ENCODE data around the gene ACER3. TPM values are rescaled to one million over a fixed set of nuclear protein-coding genes. Genes with fewer than 3 reads are reported as not detected.

ACER3 gene
- polyA plus RNA-seq, 4 donors = 3.8 to 9.5 (median 6.0) TPM

DNA sequence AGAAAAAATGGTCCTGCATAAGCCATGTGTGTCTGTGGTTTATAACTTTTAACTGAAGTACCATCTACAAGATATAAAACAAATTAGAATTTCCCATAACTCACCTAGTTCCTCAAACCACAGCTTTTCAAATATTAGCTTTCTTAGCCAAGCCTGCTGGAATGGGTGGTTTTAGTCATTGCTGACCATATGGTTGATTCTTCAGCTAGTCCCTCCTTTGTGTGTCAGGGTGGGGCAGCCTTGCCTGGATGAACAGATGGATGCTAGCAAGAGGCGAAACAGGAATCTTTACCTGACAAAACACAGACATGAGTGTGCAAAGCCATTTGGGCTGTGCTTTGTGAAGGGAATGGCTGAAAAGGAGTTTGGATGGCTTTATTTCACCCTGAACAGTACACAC, 166.6 kb downstream of the ACER3 start:
- Histone ChIP-seq H3K9me3 (ENCODE audit: control insufficient read depth in 2 of 2, insufficient read depth in 1 of 2, low read depth in 1 of 2, low read length in 1 of 2) (no peaks in the 10 kb centered on the region), H3K4me1 (ENCODE audit: control insufficient read depth in 3 of 3, insufficient read depth in 2 of 3, low read depth in 1 of 3, low read length in 2 of 3) (peaks cover 0 to 35% (median 1%) of the 10 kb centered on the region in 3 donors), H3K36me3 (ENCODE audit: control insufficient read depth in 3 of 3, insufficient read depth in 2 of 3, low read depth in 1 of 3, low read length in 3 of 3) (no peaks in the 10 kb centered on the region), H3K27ac (ENCODE audit: low read depth in 1 of 3, low read length in 2 of 3) (peak overlapping the region in 1 of 3 donors; percentile 32), H3K4me3 (ENCODE audit: low read depth in 1 of 3, low read length in 3 of 3) (no peak overlapping the region), H3K27me3 (ENCODE audit: control insufficient read depth in 3 of 3, insufficient read depth in 3 of 3, low read length in 3 of 3) (no peaks in the 10 kb centered on the region)
- peak in 1 of 2 donors; percentile 61 for DNase-seq
- no peak for FAIRE-seq
- 91 to 96% (median 96%) methylated on average over 1 of the region's 1 CpG for WGBS, 3 donors

DNA sequence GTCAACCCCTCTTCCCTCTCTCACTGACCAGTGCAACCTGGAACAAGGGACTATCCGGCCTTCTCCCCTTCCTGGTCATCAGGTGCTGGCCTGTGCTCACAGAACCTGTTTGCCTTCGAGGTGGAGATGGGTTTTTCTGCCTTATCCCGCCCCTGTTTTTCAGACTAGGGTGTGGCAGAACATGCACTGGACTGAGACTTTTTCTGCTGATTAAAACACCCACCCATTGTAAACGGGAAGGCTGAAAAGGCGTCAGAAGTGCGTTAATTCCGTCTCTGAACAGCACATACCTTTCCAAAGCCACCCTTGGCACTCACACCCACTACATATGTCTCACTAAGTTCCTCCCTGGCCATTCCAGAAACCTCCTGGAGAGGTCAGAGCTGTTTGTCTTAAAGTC, 169.1 kb downstream of the ACER3 start:
- Histone ChIP-seq H3K36me3 (ENCODE audit: control insufficient read depth in 3 of 3, insufficient read depth in 2 of 3, low read depth in 1 of 3, low read length in 3 of 3) (no peaks in the 10 kb centered on the region), H3K27ac (ENCODE audit: low read depth in 1 of 3, low read length in 2 of 3) (peak overlapping the region in 1 of 3 donors; percentile 16), H3K4me1 (ENCODE audit: control insufficient read depth in 3 of 3, insufficient read depth in 2 of 3, low read depth in 1 of 3, low read length in 2 of 3) (peaks cover 0 to 46% (median 1%) of the 10 kb centered on the region in 3 donors), H3K9me3 (ENCODE audit: control insufficient read depth in 2 of 2, insufficient read depth in 1 of 2, low read depth in 1 of 2, low read length in 1 of 2) (no peaks in the 10 kb centered on the region), H3K4me3 (ENCODE audit: low read depth in 1 of 3, low read length in 3 of 3) (no peak overlapping the region), H3K27me3 (ENCODE audit: control insufficient read depth in 3 of 3, insufficient read depth in 3 of 3, low read length in 3 of 3) (no peaks in the 10 kb centered on the region)
- WGBS, 3 donors = 18 to 57% (median 41%) methylated on average over 7 of the region's 7 CpGs
- FAIRE-seq (no peak), DNase-seq (peak; percentile 50 to 77)

DNA sequence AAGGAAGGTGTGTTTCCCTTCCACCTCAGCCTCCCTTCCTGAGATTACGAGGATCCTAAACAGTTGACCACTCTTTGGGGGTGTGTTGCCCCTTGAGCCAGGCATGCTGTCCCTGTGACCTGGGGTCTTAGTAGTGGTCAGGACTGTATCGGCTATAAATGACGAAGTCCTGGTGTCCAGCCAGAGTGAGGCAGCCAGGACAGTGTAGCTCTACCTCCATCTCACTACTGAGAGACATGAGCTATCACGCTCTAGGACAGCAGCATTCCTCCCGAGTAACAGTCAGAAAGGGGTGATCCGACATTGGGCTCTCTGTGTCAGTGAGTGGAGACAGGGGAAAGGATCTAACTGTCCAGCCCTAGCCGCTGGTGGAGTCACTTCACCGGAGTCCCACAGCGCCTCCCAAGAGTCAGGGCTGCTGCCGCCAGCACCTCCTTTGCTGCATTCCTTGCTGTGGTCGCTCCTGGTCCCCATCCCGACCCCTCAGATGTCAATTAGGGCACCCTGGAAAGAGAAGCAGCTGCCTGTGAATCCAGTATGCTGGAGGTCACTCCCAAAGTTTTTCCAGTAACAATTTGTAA, 170.2 kb downstream of the ACER3 start:
- 82 to 92% (median 91%) methylated on average over 12 of the region's 12 CpGs for WGBS, 3 donors
- Histone ChIP-seq H3K27me3 (ENCODE audit: control insufficient read depth in 3 of 3, insufficient read depth in 3 of 3, low read length in 3 of 3) (no peaks in the 10 kb centered on the region), H3K27ac (ENCODE audit: low read depth in 1 of 3, low read length in 2 of 3) (no peak overlapping the region), H3K36me3 (ENCODE audit: control insufficient read depth in 3 of 3, insufficient read depth in 2 of 3, low read depth in 1 of 3, low read length in 3 of 3) (no peaks in the 10 kb centered on the region), H3K4me3 (ENCODE audit: low read depth in 1 of 3, low read length in 3 of 3) (no peak overlapping the region), H3K4me1 (ENCODE audit: control insufficient read depth in 3 of 3, insufficient read depth in 2 of 3, low read depth in 1 of 3, low read length in 2 of 3) (peaks cover 0 to 48% (median 6%) of the 10 kb centered on the region in 3 donors), H3K9me3 (ENCODE audit: control insufficient read depth in 2 of 2, insufficient read depth in 1 of 2, low read depth in 1 of 2, low read length in 1 of 2) (no peaks in the 10 kb centered on the region)
- FAIRE-seq (no peak), DNase-seq (no peak)

DNA sequence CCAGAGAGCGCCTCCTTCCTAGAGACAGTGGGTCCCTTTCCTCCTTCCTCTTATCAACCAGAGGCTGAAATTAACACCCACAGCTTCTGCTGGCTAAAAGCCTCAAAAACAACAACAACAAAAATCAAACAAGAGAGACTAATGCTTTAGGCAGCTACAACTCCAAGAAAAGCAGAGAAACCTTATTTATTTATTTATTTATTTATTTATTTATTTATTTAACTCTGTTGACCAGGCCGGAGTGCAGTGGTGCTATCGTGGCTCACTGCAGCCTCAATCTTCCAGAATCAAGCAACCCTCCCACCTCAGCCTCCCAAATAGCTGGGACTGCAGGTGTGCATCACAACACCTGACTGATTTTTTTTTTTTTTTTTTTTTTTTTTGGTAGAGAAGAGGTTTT, 170.9 kb downstream of the ACER3 start:
- FAIRE-seq (no peak), DNase-seq (no peak)
- Histone ChIP-seq H3K4me3 (ENCODE audit: low read depth in 1 of 3, low read length in 3 of 3) (no peak overlapping the region), H3K27ac (ENCODE audit: low read depth in 1 of 3, low read length in 2 of 3) (no peak overlapping the region), H3K27me3 (ENCODE audit: control insufficient read depth in 3 of 3, insufficient read depth in 3 of 3, low read length in 3 of 3) (no peaks in the 10 kb centered on the region), H3K9me3 (ENCODE audit: control insufficient read depth in 2 of 2, insufficient read depth in 1 of 2, low read depth in 1 of 2, low read length in 1 of 2) (no peaks in the 10 kb centered on the region), H3K36me3 (ENCODE audit: control insufficient read depth in 3 of 3, insufficient read depth in 2 of 3, low read depth in 1 of 3, low read length in 3 of 3) (no peaks in the 10 kb centered on the region), H3K4me1 (ENCODE audit: control insufficient read depth in 3 of 3, insufficient read depth in 2 of 3, low read depth in 1 of 3, low read length in 2 of 3) (peaks cover 0 to 53% (median 6%) of the 10 kb centered on the region in 3 donors)
- 87 to 94% (median 91%) methylated on average over 3 of the region's 3 CpGs for WGBS, 3 donors

DNA sequence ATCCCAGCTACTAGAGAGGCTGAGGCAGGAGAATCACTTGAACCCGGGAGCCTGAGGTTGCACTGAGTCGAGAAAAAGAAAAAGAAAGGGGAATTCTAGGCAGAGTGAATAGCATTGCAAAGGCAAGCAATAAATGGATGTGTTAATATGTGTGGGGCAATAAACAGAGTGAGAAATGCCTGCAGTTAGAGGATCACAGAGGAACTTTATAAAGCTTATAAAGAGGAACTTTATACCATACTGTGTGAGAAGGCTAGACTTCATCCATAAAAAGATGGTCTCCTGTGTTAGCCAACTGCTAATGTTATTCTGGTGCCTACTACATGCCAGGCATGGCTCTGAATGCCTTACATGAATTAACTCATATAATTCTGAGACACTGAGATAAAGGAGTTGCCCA, 174.3 kb downstream of the ACER3 start:
- Histone ChIP-seq H3K4me3 (ENCODE audit: low read depth in 1 of 3, low read length in 3 of 3) (no peak overlapping the region), H3K27me3 (ENCODE audit: control insufficient read depth in 3 of 3, insufficient read depth in 3 of 3, low read length in 3 of 3) (peaks cover 0 to 10% (median 4%) of the 10 kb centered on the region in 3 donors), H3K4me1 (ENCODE audit: control insufficient read depth in 3 of 3, insufficient read depth in 2 of 3, low read depth in 1 of 3, low read length in 2 of 3) (peaks cover 2 to 46% (median 4%) of the 10 kb centered on the region in 3 donors), H3K36me3 (ENCODE audit: control insufficient read depth in 3 of 3, insufficient read depth in 2 of 3, low read depth in 1 of 3, low read length in 3 of 3) (no peaks in the 10 kb centered on the region), H3K27ac (ENCODE audit: low read depth in 1 of 3, low read length in 2 of 3) (peak overlapping the region in 2 of 3 donors; percentile 15 to 69), H3K9me3 (ENCODE audit: control insufficient read depth in 2 of 2, insufficient read depth in 1 of 2, low read depth in 1 of 2, low read length in 1 of 2) (peaks cover 0 to 1% of the 10 kb centered on the region in 2 donors)
- 20 to 58% (median 45%) methylated on average over 2 of the region's 2 CpGs for WGBS, 3 donors
- DNase-seq (peak; percentile 40 to 68), FAIRE-seq (no peak)

DNA sequence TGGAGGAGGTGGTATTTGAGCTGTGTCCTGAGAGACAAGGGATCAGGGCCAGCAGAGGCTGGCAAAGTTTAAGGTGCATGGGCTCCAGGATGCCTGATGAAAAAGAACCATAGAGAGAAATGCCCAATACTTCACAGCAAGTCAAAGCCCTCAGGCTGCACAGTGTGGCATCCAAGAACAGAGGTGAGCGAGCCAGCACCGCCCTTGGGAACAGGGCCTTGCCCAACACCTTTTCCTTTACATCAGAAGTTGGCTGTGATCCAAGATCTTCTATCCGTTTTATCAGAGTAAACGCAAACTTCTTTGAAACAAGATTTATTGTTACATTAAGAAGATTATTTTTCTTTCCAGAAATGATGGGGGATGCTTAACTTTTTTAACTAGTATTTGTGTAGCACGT, 174.9 kb downstream of the ACER3 start:
- 8 to 34% (median 20%) methylated on average over 5 of the region's 5 CpGs for WGBS, 3 donors
- H3K4me1 ChIP-seq (ENCODE audit: control insufficient read depth in 3 of 3, insufficient read depth in 2 of 3, low read depth in 1 of 3, low read length in 2 of 3) = peaks cover 2 to 43% (median 4%) of the 10 kb centered on the region in 3 donors
- H3K36me3 ChIP-seq (ENCODE audit: control insufficient read depth in 3 of 3, insufficient read depth in 2 of 3, low read depth in 1 of 3, low read length in 3 of 3) = no peaks in the 10 kb centered on the region
- peak overlapping the region in 2 of 3 donors; percentile 15 to 69 for H3K27ac ChIP-seq (ENCODE audit: low read depth in 1 of 3, low read length in 2 of 3)
- DNase-seq (peak; percentile 77 to 86), FAIRE-seq (no peak)
- H3K4me3 ChIP-seq (ENCODE audit: low read depth in 1 of 3, low read length in 3 of 3) = no peak overlapping the region
- peaks cover 0 to 3% of the 10 kb centered on the region in 2 donors for H3K9me3 ChIP-seq (ENCODE audit: control insufficient read depth in 2 of 2, insufficient read depth in 1 of 2, low read depth in 1 of 2, low read length in 1 of 2)
- peaks cover 0 to 15% (median 8%) of the 10 kb centered on the region in 3 donors for H3K27me3 ChIP-seq (ENCODE audit: control insufficient read depth in 3 of 3, insufficient read depth in 3 of 3, low read length in 3 of 3)

DNA sequence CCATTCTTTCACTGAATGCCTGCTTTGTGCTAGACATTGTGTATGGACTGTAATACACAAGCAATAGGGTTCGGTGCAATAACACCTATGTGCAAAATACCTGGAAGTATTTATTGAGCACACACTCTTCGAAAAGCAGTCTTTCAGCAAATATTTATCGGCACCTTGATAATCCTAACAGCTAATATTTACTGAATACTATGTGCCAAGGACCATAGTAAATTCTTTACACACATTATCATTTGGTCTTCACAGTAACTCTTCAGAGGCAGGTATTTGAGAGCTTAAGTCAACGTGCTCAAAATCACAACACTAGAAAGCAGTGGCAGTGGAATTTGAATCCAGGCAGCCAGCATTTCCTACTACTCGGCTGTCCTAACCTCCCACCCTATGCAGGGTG, 175.7 kb downstream of the ACER3 start:
- Histone ChIP-seq H3K4me1 (ENCODE audit: control insufficient read depth in 3 of 3, insufficient read depth in 2 of 3, low read depth in 1 of 3, low read length in 2 of 3) (peaks cover 2 to 40% (median 4%) of the 10 kb centered on the region in 3 donors), H3K27ac (ENCODE audit: low read depth in 1 of 3, low read length in 2 of 3) (peak overlapping the region in 1 of 3 donors; percentile 59), H3K4me3 (ENCODE audit: low read depth in 1 of 3, low read length in 3 of 3) (no peak overlapping the region), H3K27me3 (ENCODE audit: control insufficient read depth in 3 of 3, insufficient read depth in 3 of 3, low read length in 3 of 3) (peaks cover 0 to 16% (median 8%) of the 10 kb centered on the region in 3 donors), H3K9me3 (ENCODE audit: control insufficient read depth in 2 of 2, insufficient read depth in 1 of 2, low read depth in 1 of 2, low read length in 1 of 2) (peaks cover 0 to 3% of the 10 kb centered on the region in 2 donors), H3K36me3 (ENCODE audit: control insufficient read depth in 3 of 3, insufficient read depth in 2 of 3, low read depth in 1 of 3, low read length in 3 of 3) (no peaks in the 10 kb centered on the region)
- no peak for FAIRE-seq
- WGBS, 3 donors = 16 to 59% (median 33%) methylated on average over 5 of the region's 5 CpGs
- peak; percentile 35 to 54 for DNase-seq

DNA sequence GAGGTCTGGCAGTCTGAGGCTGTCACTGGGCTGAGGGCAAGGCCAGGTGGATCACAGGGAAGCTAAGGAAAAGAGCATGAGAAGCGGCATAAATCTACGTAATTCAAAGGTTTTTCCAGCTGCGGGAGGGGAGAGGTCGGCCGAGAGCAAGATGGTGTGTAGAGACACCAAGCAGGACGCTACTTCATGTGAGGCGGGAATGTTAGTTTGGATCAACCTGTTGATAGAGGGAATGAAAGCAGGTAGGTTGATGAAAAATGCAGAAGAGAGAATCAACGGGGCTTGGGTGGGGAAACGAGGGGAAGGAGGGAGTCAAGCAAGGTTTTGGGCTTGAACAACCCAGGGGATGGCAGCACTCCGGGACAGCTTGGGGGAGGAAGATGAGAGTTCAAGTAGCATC, 176.3 kb downstream of the ACER3 start:
- Histone ChIP-seq H3K4me3 (ENCODE audit: low read depth in 1 of 3, low read length in 3 of 3) (no peak overlapping the region), H3K9me3 (ENCODE audit: control insufficient read depth in 2 of 2, insufficient read depth in 1 of 2, low read depth in 1 of 2, low read length in 1 of 2) (peaks cover 0 to 3% of the 10 kb centered on the region in 2 donors), H3K36me3 (ENCODE audit: control insufficient read depth in 3 of 3, insufficient read depth in 2 of 3, low read depth in 1 of 3, low read length in 3 of 3) (no peaks in the 10 kb centered on the region), H3K27ac (ENCODE audit: low read depth in 1 of 3, low read length in 2 of 3) (peak overlapping the region in 1 of 3 donors; percentile 59), H3K27me3 (ENCODE audit: control insufficient read depth in 3 of 3, insufficient read depth in 3 of 3, low read length in 3 of 3) (peaks cover 0 to 16% (median 8%) of the 10 kb centered on the region in 3 donors), H3K4me1 (ENCODE audit: control insufficient read depth in 3 of 3, insufficient read depth in 2 of 3, low read depth in 1 of 3, low read length in 2 of 3) (peaks cover 2 to 40% (median 4%) of the 10 kb centered on the region in 3 donors)
- 86 to 90% (median 89%) methylated on average over 10 of the region's 10 CpGs for WGBS, 3 donors
- DNase-seq (no peak), FAIRE-seq (no peak)

Measured in small intestine (tissue), 7 donors.